Peyer's patch (tissue), 4 donors: ENCODE results near the gene HMGN2.

Experiments used
- POLR2A ChIP-seq, 2 donors: fragments of 450-650 bp; IDR thresholded peaks; one replicate each; pipeline ENCODE4 v1.5.1; 2017; ENCODE audit warnings: antibody characterized with exemption in 2 of 2, mild to moderate bottlenecking in 2 of 2, moderate library complexity in 2 of 2
- TF ChIP-seq, protein P1 (sequence below), 6 experiments: fragments of 450-650 bp in 4 of 6; fragments of 200-600 bp in 2 of 6; sonication (generic) in 1 of 6; IDR thresholded peaks; one replicate each; pipeline ENCODE4 v1.5.1; 2017 to 2019; ENCODE audit warnings: antibody characterized with exemption in 6 of 6, mild to moderate bottlenecking in 3 of 6, moderate library complexity in 1 of 6

DNA sequence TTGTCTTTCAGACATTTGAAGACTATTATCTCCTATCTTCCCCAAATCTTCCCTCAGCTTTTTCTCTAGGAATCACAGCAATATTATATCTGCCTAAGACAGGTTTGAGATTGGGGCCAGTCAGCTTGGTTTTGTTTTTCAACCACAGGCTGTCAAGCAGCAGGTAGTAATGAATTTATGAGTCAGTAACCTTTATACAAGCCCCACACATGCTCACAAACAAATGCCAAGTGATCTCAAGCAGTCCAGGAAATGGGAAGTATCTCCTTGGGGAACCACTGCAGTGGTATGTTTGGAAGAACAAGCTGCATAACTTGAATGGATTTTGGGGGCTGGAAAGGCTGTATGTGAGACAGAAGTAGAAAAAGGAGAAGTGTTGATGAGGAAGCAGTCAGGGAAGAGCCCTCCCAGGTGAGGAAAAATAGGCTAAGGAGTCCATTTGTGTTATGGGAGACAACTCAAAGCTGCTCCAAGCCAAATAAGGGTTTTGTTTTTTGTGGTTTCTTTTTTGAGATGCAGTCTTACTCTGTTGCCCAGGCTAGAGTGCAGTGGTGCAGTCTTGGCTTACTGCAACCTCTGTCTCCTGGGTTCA, 38.0 kb upstream of the HMGN2 start:
- TF ChIP-seq, protein P1, sequence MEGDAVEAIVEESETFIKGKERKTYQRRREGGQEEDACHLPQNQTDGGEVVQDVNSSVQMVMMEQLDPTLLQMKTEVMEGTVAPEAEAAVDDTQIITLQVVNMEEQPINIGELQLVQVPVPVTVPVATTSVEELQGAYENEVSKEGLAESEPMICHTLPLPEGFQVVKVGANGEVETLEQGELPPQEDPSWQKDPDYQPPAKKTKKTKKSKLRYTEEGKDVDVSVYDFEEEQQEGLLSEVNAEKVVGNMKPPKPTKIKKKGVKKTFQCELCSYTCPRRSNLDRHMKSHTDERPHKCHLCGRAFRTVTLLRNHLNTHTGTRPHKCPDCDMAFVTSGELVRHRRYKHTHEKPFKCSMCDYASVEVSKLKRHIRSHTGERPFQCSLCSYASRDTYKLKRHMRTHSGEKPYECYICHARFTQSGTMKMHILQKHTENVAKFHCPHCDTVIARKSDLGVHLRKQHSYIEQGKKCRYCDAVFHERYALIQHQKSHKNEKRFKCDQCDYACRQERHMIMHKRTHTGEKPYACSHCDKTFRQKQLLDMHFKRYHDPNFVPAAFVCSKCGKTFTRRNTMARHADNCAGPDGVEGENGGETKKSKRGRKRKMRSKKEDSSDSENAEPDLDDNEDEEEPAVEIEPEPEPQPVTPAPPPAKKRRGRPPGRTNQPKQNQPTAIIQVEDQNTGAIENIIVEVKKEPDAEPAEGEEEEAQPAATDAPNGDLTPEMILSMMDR (IDR thresholded peaks at IDR 0.05), result no peak
- TF ChIP-seq POLR2A (IDR thresholded peaks at IDR 0.05), result no peak
